Activated CD4-positive, CD25-positive, alpha-beta regulatory T cell (primary cell): ENCODE measurements around the gene KIF15.
"Not testable (repeated sequence)": the region's sequence is repeated elsewhere in the genome, so short reads cannot be mapped to it uniquely, and the experiment has no call there.

Source experiments
- DNase-seq, 4 experiments: peaks; one replicate each; lab custom pipeline; 2025; lab: John Stamatoyannopoulos, UW

Gene KIF15

GRCh38 chr3:44761424-44762169 is at the start of gene KIF15, which contains the start of gene KIAA1143:
TSS of gene KIF15 (plus strand) at chr3:44761794. CDS start at chr3:44761866, 72 bp downstream.
TSS of gene KIAA1143 (minus strand) at chr3:44761619. CDS start at chr3:44761602, 17 bp downstream.
- DNase-seq, result peak; percentile 93 to 97 (median 94)

GRCh38 chr3:44712455-44713075 is 49.0 kb upstream of the KIF15 start, which contains the start of gene ZNF502:
TSS of gene ZNF502 (plus strand) at chr3:44712660. CDS start at chr3:44720262, 7,602 bp downstream.
- DNase-seq, result peak; percentile 5 to 43 (median 27)

- DNase-seq, result no peak
These were observed 40.1 kb upstream of the KIF15 start for GRCh38 chr3:44721231-44722102.

- no peak for DNase-seq
These were observed 39.5 kb upstream of the KIF15 start for GRCh38 chr3:44722103-44722401.

GRCh38 chr3:44729384-44729910 is 32.1 kb upstream of the KIF15 start, which contains the start of gene ZNF501:
TSS of gene ZNF501 (plus strand) at chr3:44729635. CDS start at chr3:44734422, 4,787 bp downstream.
- DNase-seq, result peak; percentile 60 to 77 (median 72)

GRCh38 chr3:44734646-44735168 is 26.9 kb upstream of the KIF15 start:
- no peak for DNase-seq

- no peak for DNase-seq
These were observed 532 bp upstream of the KIF15 start for GRCh38 chr3:44761101-44761423.

- no peak for DNase-seq
These were observed 630 bp downstream of the KIF15 start for GRCh38 chr3:44762170-44762677.

GRCh38 chr3:44762690-44763089 is 1.1 kb downstream of the KIF15 start:
- DNase-seq, result no peak

- DNase-seq, result no peak
These were observed 2.7 kb downstream of the KIF15 start for GRCh38 chr3:44764248-44764647.

GRCh38 chr3:44771424-44772098 is 10.0 kb downstream of the KIF15 start:
- no peak for DNase-seq

GRCh38 chr3:44772099-44772442 is 10.5 kb downstream of the KIF15 start:
- DNase-seq, result no peak

GRCh38 chr3:44782891-44783290 is 21.3 kb downstream of the KIF15 start:
- no peak for DNase-seq

GRCh38 chr3:44795197-44795596 is 33.6 kb downstream of the KIF15 start:
- no peak for DNase-seq

- no peak for DNase-seq
These were observed 40.4 kb downstream of the KIF15 start for GRCh38 chr3:44802011-44802410.

- DNase-seq, result no peak
These were observed 41.7 kb downstream of the KIF15 start for GRCh38 chr3:44803298-44803697.

- no peak for DNase-seq
These were observed 44.4 kb downstream of the KIF15 start for GRCh38 chr3:44805960-44806359.

- no peak for DNase-seq
These were observed 53.2 kb downstream of the KIF15 start for GRCh38 chr3:44814751-44815150.

GRCh38 chr3:44816334-44816733 is 54.7 kb downstream of the KIF15 start:
- DNase-seq, result not testable (repeated sequence)

GRCh38 chr3:44821206-44821605 is 59.6 kb downstream of the KIF15 start:
- not testable (repeated sequence) for DNase-seq

- DNase-seq, result no peak
These were observed 63.8 kb downstream of the KIF15 start for GRCh38 chr3:44825264-44825925.
